GM19193 (cell line): ENCODE measurements around the gene MYH4.

ENCODE experiments used
- POLR2A ChIP-seq: IDR thresholded peaks from 4 replicates; pipeline ENCODE4 v1.6.1; 2011; ENCODE audit not compliant: insufficient read depth, insufficient read length; ENCODE audit errors: extremely low read depth

Gene MYH4

GRCh38 chr17:10469459-10469858 lies at the start of gene MYH4:
TSS of gene MYH4 (minus strand) at chr17:10469559. CDS start at chr17:10466745, 2,814 bp downstream.
- TF ChIP-seq POLR2A: no peak

GRCh38 chr17:10518271-10519037 lies 49.1 kb upstream of the MYH4 start, which contains the start of gene MYH1:
TSS of gene MYH1 (minus strand) at chr17:10518542. CDS start at chr17:10516642, 1,900 bp downstream.
- no peak for TF ChIP-seq POLR2A

DNA sequence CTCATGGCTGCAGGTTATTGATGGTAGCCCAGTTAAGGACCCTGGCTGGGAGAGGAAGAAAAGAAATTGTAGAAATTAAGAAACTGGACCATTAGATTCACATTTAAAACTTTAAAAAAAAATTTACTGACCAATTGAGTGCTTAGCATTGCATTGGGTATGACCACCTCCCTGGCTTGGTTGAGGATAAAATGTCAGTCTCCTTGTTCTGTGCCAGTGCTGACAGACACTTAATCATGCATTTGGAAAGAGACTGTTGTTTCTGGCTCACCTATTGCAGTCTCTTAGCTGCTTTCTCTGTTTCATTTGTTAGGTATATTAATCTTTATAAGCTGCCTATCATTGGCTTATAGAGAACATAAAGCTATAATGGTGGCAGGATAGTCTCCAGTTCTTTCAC lies 47.3 kb upstream of the MYH4 start:
- TF ChIP-seq POLR2A: no peak

DNA sequence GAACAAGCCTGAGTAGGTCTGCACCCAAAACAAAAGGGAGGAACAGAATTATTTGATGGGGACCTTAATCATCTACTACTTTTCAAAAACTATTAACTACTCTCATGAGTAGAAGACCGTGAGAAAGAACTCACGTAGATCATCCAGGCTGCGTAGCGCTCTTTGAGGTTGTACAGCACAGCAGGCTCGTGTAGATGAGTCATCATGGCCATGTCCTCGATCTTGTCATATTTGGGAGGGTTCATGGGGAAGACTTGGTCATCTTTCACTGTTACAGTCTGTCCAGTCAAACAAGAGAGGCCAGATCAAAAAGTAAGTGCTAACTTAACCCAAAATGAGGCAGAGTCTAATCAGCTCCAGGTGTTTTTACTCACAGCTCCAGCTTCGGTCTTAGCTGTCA lies 46.7 kb upstream of the MYH4 start:
- TF ChIP-seq POLR2A: no peak

DNA sequence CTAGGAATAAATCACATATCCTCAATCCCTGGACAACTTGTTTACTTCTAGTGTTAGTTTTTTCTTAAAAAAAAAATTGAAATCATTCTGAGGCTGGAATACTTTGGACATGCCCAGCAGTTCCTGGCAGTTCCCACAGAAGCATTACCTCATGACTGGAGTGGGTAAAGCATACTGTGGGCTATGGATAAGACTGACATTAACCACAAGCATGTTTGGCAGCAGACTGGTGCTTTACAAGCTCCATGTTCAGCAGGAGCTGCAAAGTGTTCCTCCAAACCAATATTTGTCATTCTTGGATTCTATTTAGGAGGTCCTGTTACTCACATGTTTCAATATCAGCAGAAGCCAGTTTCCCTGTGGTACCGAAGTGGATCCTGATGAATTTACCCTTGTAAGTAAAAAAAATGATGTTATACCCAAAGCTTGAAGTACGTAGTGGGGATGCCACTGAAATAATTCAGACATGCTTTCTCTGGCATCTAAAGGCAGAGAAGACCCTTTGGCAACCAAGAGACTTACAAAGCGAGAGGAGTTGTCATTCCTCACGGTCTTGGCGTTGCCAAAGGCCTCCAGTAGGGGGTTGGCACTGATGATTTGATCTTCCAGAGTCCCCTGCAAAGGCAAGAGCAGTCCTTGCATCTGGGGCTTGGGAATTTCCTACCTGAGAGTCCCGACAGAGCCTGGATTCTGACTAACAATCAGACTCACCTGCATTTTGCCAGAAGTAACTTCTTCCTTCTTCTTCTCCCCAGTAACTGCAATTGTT lies 44.1 kb upstream of the MYH4 start:
- TF ChIP-seq POLR2A: no peak

DNA sequence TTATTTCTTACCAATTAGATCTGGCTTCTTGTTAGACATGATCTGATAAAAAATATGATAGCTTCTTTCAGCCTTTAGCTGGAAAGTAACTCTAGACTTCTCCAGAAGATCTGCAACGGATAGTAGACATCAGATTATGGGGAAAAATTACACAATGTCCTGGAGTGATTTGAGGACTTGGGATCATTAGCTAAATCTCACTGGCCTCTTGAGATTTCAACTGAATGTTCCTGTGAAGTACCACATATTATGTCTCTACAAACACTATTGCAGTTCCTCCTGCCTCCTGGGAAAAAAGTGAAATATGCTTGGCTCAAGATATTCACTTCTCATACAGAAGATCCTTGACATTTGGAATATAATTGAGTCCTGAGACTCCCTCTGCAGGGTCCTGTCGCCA lies 43.5 kb upstream of the MYH4 start:
- TF ChIP-seq POLR2A: no peak

- TF ChIP-seq POLR2A: no peak
Measured at GRCh38 chr17:10499950-10500349, 30.6 kb upstream of the MYH4 start.

- TF ChIP-seq POLR2A: no peak
Measured at GRCh38 chr17:10492004-10492403, 22.6 kb upstream of the MYH4 start.

GRCh38 chr17:10482252-10482651 lies 12.9 kb upstream of the MYH4 start:
- no peak for TF ChIP-seq POLR2A

GRCh38 chr17:10477701-10478100 lies 8.3 kb upstream of the MYH4 start:
- no peak for TF ChIP-seq POLR2A

DNA sequence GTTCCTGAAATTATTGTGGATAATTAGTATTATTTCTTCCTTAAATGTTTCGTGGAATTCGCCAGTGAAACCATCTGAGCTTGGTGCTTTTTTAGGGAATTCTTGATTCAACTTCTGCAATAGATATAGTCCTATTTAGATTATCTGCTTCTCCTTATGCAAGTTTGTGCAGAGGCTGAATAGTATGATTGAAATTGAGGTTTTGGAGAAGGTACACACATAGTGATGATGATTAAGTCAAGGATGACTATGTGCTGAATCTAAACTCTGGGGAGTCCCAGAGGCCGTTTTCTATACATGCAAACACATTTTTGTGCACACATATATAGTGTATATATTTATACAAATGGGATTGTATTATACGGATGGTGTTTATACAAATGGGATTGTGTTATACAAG lies 5.2 kb upstream of the MYH4 start:
- no peak for TF ChIP-seq POLR2A

- TF ChIP-seq POLR2A: no peak
Measured at GRCh38 chr17:10471858-10472257, 2.5 kb upstream of the MYH4 start.

DNA sequence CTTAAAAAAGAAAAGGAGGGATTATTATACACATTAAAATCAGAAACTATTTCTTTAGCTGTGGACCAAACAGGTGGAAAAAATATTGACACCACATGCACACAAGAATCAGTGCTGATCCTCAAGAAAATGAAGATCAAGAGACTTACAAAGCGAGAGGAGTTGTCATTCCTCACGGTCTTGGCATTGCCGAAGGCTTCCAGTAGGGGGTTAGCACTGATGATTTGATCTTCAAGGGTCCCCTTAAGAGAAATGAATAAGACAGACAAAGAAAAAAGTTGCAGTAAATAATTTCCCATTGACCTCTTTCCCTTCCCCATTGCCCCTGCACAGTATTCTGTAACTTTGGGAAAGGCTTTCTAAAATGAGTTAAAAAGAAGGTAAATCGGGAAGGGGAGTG lies 6.0 kb downstream of the MYH4 start:
- TF ChIP-seq POLR2A: no peak

GRCh38 chr17:10460062-10460461 lies 9.3 kb downstream of the MYH4 start:
- no peak for TF ChIP-seq POLR2A

DNA sequence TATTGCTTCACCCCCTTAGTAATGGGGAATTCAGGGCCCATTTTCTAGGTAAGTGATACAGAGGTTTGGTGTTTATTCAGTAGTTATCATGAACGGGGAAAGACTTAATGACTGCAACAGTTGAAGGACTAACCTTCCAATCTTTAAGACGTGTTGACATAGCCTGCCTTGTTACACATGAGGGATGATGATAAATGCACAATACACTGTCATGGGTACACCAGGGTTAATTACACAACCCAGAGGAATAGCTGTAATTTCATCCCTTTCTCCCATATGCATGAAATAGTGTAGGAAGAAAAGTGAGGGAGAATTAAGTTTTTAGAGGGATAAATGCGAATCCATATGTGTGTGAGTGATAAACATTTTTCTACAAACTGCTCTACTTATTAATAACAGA lies 10.7 kb downstream of the MYH4 start:
- no peak for TF ChIP-seq POLR2A

DNA sequence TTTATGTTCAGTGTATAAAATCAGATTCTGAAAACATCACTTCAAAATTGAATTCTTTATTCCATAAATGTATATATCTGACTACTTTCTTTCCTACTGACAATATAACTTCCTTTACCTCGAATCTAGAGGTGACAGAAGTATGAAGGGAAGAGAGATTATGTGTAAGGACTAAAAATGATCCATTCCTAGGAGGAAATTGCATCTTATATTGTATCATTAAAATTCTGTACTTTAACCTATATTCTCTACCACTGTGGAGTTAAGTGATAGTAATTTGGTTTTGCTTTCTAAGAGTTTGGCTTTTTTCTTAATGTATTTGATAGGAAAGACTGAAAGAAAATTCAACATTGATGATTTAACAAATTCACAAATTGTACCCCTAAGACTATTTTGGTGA lies 11.4 kb downstream of the MYH4 start:
- no peak for TF ChIP-seq POLR2A
